Chondrocyte (in vitro differentiated cells): ENCODE results near the gene FASN. TPM values are rescaled to one million over a fixed set of nuclear protein-coding genes. Genes with fewer than 3 reads are reported as not detected.
A peak's percentile ranks its signal among the peaks of the same experiment; 100 is the strongest.
"Not testable (repeated sequence)": the region's sequence is repeated elsewhere in the genome, so short reads cannot be mapped to it uniquely, and the experiment has no call there.

ENCODE experiments used
- DNase-seq: peaks from one replicate; pipeline ENCODE4 v3.0.0; 2021; ENCODE audit warnings: mixed read lengths, low spot score
- H3K27ac Mint-ChIP-seq: one replicate; pipeline ENCODE4 v1.8.0; 2021; ENCODE audit warnings: mild to moderate bottlenecking, moderate library complexity, mixed read lengths; ENCODE audit not compliant: unreplicated experiment
- H3K27me3 Mint-ChIP-seq: 2 replicates; pipeline ENCODE4 v1.8.0; 2021; ENCODE audit warnings: low read depth, mixed read lengths
- H3K36me3 Mint-ChIP-seq: 2 replicates; pipeline ENCODE4 v1.8.0; 2021; ENCODE audit warnings: low read depth, mixed read lengths
- H3K4me1 Mint-ChIP-seq: 2 replicates; pipeline ENCODE4 v1.8.0; 2021; ENCODE audit warnings: low read depth, mild to moderate bottlenecking, mixed read lengths
- H3K4me3 Mint-ChIP-seq: one replicate; pipeline ENCODE4 v1.8.0; 2021; ENCODE audit warnings: mild to moderate bottlenecking, moderate library complexity, mixed read lengths; ENCODE audit not compliant: unreplicated experiment
- H3K9me3 Mint-ChIP-seq: 2 replicates; pipeline ENCODE4 v1.8.0; 2021; ENCODE audit warnings: low read depth, mixed read lengths
- long read RNA-seq: library from polyadenylated mRNA; stranded (forward); transcript quantifications from one replicate; pipeline ENCODE4 v2.0.0, GENCODE V29; 2021
- total RNA-seq: library from RNA; stranded (reverse); gene quantifications from 3 replicates; pipeline ENCODE4 v1.2.1, GENCODE V29; 2021
- TF ChIP-seq, protein P1 (sequence below): fragments of 200-600 bp; sonication (generic); IDR thresholded peaks from 2 replicates; pipeline ENCODE4 v1.5.0; 2021; ENCODE audit warnings: antibody characterized with exemption, mild to moderate bottlenecking, moderate library complexity

FASN gene
- total RNA-seq = 132 to 145 TPM (median 141 TPM) in 3 replicates
- long read RNA-seq, full-length matches to known transcripts = 17 of 76 reads
- long read RNA-seq, partial matches to known transcripts = 53 of 76 reads
- long read RNA-seq, other reads (novel, unspliced or antisense) = 6 of 76 reads

DNA sequence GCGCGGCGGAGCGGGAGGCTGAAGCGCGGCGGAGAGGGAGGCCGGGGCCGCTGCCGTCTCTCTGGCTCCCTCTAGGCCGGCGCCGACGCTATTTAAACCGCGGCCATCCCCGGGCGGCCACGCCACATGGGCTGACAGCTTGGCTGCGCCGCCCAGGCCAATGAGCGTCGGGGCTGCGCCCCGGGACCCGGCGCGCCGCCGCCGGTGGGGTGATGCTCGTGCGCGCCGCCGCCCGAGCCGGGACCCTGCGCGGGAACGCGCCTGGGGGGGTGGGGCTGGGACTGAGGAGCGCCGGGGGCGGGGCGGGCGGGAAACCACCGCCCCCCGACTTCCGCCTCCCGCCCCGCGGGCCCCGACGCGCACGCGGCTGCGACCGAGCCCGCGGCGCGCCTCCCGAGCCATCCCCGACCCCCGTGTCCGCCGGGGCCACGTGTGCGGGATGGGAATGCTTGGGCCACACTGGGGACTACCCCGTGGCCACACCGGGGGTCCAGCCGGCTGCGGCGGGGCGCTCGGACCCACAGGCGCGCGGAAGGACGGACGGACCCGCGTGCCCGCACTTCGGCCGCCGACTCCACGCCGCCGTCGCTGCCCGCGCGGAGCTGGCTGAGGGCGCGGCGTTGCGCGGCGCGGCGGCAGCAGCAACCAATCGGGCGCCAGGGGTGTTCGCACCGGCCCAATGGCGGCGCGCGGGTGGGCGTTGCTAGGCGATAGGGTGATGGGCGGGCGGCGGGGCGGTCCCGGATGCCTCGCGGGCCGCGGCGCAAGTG, at the start of gene FASN:
FASN (minus strand) TSS at position 68 of the 770 bp plus-strand sequence. CDS start 1,791 bp downstream, outside the sequence.
- Mint-ChIP-seq H3K4me3 (peak within 1 kb of the TSS; percentile 67), H3K36me3 (peaks cover 2% of the 10 kb centered on the region), H3K27me3 (no peaks in the 10 kb centered on the region), H3K27ac (peak within 1 kb of the TSS; percentile 32), H3K9me3 (no peaks in the 10 kb centered on the region), H3K4me1 (peaks cover 22% of the 10 kb centered on the region)
- no peak for DNase-seq
- TF ChIP-seq, protein P1, sequence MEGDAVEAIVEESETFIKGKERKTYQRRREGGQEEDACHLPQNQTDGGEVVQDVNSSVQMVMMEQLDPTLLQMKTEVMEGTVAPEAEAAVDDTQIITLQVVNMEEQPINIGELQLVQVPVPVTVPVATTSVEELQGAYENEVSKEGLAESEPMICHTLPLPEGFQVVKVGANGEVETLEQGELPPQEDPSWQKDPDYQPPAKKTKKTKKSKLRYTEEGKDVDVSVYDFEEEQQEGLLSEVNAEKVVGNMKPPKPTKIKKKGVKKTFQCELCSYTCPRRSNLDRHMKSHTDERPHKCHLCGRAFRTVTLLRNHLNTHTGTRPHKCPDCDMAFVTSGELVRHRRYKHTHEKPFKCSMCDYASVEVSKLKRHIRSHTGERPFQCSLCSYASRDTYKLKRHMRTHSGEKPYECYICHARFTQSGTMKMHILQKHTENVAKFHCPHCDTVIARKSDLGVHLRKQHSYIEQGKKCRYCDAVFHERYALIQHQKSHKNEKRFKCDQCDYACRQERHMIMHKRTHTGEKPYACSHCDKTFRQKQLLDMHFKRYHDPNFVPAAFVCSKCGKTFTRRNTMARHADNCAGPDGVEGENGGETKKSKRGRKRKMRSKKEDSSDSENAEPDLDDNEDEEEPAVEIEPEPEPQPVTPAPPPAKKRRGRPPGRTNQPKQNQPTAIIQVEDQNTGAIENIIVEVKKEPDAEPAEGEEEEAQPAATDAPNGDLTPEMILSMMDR = peak; percentile 76

DNA sequence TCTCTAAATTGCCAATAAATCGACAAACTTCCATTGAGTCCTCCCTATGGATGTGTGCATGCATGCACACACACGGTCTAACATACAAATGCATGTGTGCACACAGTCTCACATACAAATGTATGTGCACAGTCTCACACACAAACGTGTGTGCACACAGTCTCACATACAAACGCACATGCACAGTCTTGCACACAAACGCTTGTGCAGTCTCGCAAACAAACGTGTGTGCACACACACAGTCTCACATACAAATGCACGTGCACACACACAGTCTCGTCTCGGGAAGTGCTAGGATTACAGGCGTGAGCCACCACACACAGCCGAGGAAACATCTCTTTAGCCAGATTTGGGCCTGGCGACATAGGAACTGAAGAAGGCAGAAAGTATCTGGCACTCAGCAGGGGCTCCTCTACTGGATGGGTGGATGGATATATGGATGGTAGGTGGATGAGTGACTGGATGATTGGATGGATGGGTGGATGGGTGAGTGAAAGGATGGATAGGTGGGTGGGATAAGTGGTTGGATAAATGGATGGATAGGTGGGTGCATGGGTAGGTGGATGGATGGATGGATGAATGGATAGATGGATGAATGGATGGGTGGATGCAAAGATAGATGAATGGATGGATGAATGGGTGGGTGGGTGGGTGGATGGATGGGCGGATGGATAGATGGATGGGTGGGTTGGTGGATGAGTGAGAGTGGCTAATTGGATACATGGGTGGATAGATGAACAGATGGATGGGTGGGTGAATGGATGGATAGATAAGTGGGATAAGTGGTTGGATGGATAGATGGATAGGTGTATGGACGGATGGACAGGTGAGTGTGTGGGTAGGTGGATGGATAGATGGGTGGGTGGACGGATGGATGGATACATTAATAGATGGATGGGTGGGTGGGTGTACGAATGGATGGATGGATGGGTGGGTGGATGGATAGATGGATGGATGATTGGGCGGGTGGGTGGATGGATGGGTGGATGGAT, 48.9 kb upstream of the FASN start:
- TF ChIP-seq, protein P1 = no peak
- no peaks in the 10 kb centered on the region for H3K9me3 Mint-ChIP-seq
- no peaks in the 10 kb centered on the region for H3K27me3 Mint-ChIP-seq
- DNase-seq = no peak
- H3K36me3 Mint-ChIP-seq = peaks cover 2% of the 10 kb centered on the region
- no peaks in the 10 kb centered on the region for H3K4me1 Mint-ChIP-seq
- no peak overlapping the region for H3K27ac Mint-ChIP-seq
- H3K4me3 Mint-ChIP-seq = no peak overlapping the region

DNA sequence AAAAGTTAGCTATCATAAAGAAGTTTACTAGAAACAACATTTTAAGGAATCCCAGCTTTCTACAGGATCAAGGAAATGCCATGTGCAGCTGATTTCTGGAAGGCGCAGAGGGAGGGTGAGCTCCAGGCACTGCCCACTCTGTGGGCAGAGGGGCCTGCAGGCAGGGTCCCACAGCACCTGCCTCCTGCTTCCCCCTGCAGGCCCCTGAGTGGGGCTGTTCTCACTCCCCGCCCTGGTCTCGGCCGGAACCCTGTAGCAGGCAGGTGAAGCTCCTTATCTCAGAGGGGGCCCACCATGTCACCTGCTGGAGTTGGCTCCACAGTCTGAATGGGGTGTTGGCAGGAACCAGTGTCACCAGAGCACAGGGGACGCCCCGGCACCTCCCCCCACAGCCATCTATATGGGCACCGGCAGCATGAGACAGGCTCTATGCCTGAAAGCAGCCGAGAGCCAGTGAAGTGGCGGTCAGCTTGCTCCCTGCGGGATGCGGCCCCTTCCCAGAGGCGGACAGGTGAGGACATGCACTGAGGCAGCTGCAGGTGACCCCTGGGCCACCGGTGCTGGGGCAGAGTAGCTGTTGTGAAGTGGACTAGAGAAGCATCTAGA, 47.6 kb upstream of the FASN start:
- H3K27ac Mint-ChIP-seq = no peak overlapping the region
- no peaks in the 10 kb centered on the region for H3K9me3 Mint-ChIP-seq
- H3K27me3 Mint-ChIP-seq = no peaks in the 10 kb centered on the region
- no peak overlapping the region for H3K4me3 Mint-ChIP-seq
- no peak for DNase-seq
- TF ChIP-seq, protein P1 = no peak
- no peaks in the 10 kb centered on the region for H3K4me1 Mint-ChIP-seq
- H3K36me3 Mint-ChIP-seq = peaks cover 2% of the 10 kb centered on the region

DNA sequence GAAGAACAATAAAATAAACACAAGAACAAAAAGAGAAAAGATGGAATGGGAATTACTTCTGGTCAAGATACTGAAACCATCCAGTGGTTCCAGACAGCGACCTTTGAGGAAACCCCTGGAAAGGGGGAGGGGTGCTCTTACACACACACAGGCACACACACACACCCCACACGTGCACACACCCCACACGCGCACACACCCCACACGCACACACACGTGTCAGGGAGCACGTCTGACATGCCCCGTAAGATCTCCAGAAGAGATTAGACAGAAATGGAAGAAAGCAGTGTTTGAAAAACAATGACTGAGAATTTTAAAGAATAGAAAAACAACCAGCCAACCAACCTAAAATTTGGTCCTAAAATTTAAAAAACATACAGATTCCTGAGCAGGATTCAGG, 45.3 kb upstream of the FASN start:
- Mint-ChIP-seq H3K36me3 (peaks cover 2% of the 10 kb centered on the region), H3K9me3 (no peaks in the 10 kb centered on the region), H3K27ac (no peak overlapping the region), H3K4me1 (no peaks in the 10 kb centered on the region), H3K27me3 (no peaks in the 10 kb centered on the region), H3K4me3 (no peak overlapping the region)
- DNase-seq = no peak
- TF ChIP-seq, protein P1 = no peak

DNA sequence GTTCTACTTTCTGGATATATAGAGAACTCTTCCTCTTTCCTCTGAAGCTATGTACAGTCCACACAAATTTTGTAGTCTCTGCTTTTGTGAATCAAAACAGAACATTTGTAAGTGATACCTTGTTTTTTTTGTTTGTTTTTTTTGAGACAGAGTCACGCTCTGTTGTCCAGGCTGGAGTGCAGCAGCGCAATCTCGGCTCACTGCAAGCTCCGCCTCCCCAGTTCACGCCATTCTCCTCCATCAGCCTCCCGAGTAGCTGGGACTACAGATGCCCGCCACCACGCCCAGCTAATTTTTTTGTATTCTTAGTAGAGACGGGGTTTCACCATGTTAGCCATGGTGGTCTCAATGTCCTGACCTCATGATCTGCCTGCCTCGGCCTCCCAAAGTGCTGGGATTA, 41.9 kb upstream of the FASN start:
- not testable (repeated sequence) for DNase-seq, H3K4me1 Mint-ChIP-seq, H3K27ac Mint-ChIP-seq, H3K36me3 Mint-ChIP-seq, H3K4me3 Mint-ChIP-seq, H3K9me3 Mint-ChIP-seq, H3K27me3 Mint-ChIP-seq
